ENCODE results near the gene C2orf92.

- TF ChIP-seq CTCF (IDR thresholded peaks at IDR 0.05) (no peak), POLR2A (IDR thresholded peaks at IDR 0.05) (no peak)
Observed at GRCh38 chr2:97749581-97749980, 80.1 kb downstream of the C2orf92 start.

All from vagina (tissue), 2 donors.